Loucy (cell line): ENCODE results near the gene PLD2.

ENCODE experiments used
- EZH2phosphoT487 ChIP-seq: fragments of 200-600 bp; IDR thresholded peaks from 2 replicates; pipeline ENCODE4 v1.6.1; 2018; ENCODE audit warnings: antibody characterized with exemption, mild to moderate bottlenecking, moderate library complexity, borderline replicate concordance
- TF ChIP-seq, protein P1 (sequence below): fragments of 200-600 bp; sonication (generic); conservative IDR thresholded peaks from 2 replicates; pipeline ENCODE4 v1.5.1; 2014; ENCODE audit warnings: mild to moderate bottlenecking, antibody characterized with exemption, low read length

DNA sequence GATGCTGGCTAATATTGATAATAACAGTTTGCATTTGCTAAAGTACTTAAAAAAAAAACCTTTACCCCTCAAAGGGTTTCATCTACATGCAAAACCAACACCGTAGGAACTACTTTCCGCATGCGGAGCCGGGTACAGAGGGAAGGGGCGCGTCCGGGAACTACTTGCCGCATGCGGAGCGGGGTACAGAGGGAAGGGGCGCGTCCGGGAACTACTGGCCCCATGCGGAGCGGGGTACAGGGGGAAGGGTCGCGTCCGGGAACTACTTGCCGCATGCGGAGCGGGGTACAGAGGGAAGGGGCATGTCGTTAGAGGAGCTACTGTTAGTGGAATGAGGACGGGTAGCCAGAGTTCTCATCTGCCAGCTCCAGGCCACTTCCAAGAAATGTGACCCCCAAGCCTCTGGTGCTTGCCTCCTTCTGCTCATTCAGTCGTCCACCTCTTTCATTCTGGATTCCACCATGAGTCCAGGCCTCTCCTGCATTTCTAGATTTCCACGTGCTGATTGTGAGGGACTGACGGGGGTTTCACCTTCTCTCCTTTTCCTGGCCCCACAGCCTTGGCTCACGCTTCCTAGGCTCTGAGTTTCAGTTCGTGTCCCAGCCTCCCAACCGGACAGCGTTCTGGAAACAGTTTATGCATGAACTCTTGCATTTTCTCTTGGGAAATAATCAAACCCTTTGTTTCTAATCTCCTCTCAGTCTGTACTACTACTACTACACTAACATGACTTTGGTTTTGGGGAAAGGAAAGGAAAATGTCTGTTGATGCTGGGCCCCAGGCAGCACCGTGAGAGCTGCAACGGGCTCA is 53.1 kb downstream of the PLD2 start:
- TF ChIP-seq, protein P1, sequence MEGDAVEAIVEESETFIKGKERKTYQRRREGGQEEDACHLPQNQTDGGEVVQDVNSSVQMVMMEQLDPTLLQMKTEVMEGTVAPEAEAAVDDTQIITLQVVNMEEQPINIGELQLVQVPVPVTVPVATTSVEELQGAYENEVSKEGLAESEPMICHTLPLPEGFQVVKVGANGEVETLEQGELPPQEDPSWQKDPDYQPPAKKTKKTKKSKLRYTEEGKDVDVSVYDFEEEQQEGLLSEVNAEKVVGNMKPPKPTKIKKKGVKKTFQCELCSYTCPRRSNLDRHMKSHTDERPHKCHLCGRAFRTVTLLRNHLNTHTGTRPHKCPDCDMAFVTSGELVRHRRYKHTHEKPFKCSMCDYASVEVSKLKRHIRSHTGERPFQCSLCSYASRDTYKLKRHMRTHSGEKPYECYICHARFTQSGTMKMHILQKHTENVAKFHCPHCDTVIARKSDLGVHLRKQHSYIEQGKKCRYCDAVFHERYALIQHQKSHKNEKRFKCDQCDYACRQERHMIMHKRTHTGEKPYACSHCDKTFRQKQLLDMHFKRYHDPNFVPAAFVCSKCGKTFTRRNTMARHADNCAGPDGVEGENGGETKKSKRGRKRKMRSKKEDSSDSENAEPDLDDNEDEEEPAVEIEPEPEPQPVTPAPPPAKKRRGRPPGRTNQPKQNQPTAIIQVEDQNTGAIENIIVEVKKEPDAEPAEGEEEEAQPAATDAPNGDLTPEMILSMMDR = no peak
- no peak for TF ChIP-seq EZH2phosphoT487
